DMS153 treated with DMSO at 0.1 percent for 48 hours (cell line): ENCODE measurements around the gene GSTA5.
"Not testable (repeated sequence)": the region's sequence is repeated elsewhere in the genome, so short reads cannot be mapped to it uniquely, and the experiment has no call there.

ENCODE experiments used
- DNase-seq: peaks from one replicate; lab custom pipeline; 2025; ENCODE audit not compliant: unreplicated experiment; lab: John Stamatoyannopoulos, UW

Gene GSTA5

GRCh38 chr6:52840763-52841585 lies at the start of gene GSTA5:
Gene GSTA5 (minus strand): TSS chr6:52840813.
- DNase-seq = no peak

- no peak for DNase-seq
These were observed 49.4 kb upstream of the GSTA5 start for GRCh38 chr6:52890018-52890417.

GRCh38 chr6:52887910-52888524 lies 47.4 kb upstream of the GSTA5 start:
- DNase-seq = no peak

GRCh38 chr6:52881996-52882841 lies 41.6 kb upstream of the GSTA5 start:
- DNase-seq = peak; percentile 33

GRCh38 chr6:52881662-52881995 lies 41.0 kb upstream of the GSTA5 start:
- DNase-seq = no peak

GRCh38 chr6:52877786-52878185 lies 37.2 kb upstream of the GSTA5 start:
- DNase-seq = no peak

GRCh38 chr6:52877168-52877567 lies 36.6 kb upstream of the GSTA5 start:
- no peak for DNase-seq

GRCh38 chr6:52876056-52876787 lies 35.6 kb upstream of the GSTA5 start:
- DNase-seq = no peak

- no peak for DNase-seq
These were observed 31.4 kb upstream of the GSTA5 start for GRCh38 chr6:52872031-52872430.

- DNase-seq = no peak
These were observed 31.0 kb upstream of the GSTA5 start for GRCh38 chr6:52871621-52872020.

GRCh38 chr6:52870335-52871091 lies 29.9 kb upstream of the GSTA5 start:
- DNase-seq = not testable (repeated sequence)

- not testable (repeated sequence) for DNase-seq
These were observed 28.3 kb upstream of the GSTA5 start for GRCh38 chr6:52868899-52869298.

- no peak for DNase-seq
These were observed 27.6 kb upstream of the GSTA5 start for GRCh38 chr6:52868240-52868639.

- DNase-seq = not testable (repeated sequence)
These were observed 20.5 kb upstream of the GSTA5 start for GRCh38 chr6:52861151-52861550.

GRCh38 chr6:52858416-52858815 lies 17.8 kb upstream of the GSTA5 start:
- no peak for DNase-seq

GRCh38 chr6:52856137-52856536 lies 15.5 kb upstream of the GSTA5 start:
- peak; percentile 30 for DNase-seq

GRCh38 chr6:52849137-52849536 lies 8.5 kb upstream of the GSTA5 start:
- no peak for DNase-seq

- DNase-seq = no peak
These were observed 5.4 kb upstream of the GSTA5 start for GRCh38 chr6:52846002-52846401.

GRCh38 chr6:52843605-52844004 lies 3.0 kb upstream of the GSTA5 start:
- DNase-seq = no peak
